SK-N-DZ (cell line): Measurements from ENCODE around the gene COBLL1.
"Not testable (repeated sequence)": the region's sequence is repeated elsewhere in the genome, so short reads cannot be mapped to it uniquely, and the experiment has no call there.

ENCODE experiments used
- DNase-seq: peaks from one replicate; pipeline ENCODE4 v3.0.0-alpha.2; 2015; ENCODE audit warnings: low spot score

The COBLL1 gene

DNA sequence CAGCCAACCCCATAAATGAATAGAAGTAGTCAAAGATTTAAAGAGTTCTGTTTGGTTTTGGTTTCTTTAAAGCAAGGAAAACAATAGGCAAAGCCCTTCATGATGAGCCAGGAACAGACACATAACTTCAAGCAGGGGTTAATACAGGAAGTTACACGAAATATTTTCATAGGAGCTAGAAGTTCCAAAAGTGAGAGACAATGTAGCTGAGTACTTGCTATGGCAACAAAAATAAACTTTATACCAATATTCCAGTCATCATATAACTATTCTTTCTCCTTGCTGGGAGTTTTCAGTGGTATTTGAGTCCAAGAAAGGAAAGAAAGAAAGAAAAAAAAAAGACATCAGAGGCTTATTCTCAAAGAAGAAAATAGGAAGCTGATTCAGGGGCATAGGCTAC, 56.2 kb downstream of the COBLL1 start:
- DNase-seq: no peak

DNA sequence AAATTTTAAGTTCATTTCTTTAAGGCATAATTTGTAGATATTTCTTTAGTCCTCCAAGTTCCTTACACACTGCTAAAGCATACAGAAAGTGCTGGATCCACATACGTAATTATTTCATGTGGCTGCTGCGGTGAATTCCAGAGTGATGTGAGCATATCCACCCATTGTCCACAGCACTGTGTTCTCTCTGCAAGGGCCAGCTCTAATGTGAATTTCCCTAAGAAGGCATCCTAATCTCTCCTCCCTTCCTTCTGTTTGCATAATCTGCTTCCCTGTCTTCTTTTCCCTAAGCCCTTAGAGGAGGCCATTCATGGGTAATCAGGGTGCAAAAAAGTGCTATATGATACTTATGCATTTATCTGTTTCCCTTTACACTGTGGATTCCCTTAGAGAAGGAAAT, 57.2 kb downstream of the COBLL1 start:
- DNase-seq: no peak

DNA sequence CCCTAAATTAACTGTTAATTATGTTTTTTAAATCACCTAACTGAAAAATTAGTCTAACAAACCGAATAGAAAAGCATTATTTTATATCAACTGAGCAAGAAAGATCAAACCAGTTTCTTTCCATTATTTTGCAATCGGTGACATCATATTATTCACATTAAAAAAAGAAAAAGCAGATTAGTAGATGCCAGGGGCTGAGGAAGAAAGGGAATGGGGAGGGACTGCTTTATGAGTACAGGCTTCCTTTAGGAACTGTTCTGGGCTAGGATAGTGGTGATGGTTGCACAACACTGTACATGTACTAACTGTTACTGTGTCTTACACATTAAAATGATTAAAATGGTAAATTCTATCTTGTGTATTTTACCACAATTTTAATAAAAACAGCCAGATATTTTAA, 59.3 kb downstream of the COBLL1 start:
- no peak for DNase-seq

DNA sequence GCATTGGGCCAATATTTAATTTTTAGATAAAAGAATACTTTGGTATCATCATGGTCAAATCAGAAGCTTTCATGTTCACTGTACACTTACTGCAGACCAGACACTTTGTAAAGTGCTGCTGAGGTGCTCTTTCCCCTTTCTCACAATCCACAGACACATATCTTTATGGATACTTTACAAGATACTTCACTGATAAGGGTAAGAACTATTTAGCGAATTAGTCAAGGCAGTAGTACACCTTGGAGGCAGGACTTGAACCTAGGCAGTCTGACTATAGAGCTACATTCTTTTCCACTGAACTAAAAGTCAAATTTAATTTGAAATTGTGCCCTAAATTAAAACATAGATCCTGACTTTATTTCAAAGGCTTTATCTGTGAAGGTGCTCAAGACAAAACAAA, 60.2 kb downstream of the COBLL1 start:
- no peak for DNase-seq

DNA sequence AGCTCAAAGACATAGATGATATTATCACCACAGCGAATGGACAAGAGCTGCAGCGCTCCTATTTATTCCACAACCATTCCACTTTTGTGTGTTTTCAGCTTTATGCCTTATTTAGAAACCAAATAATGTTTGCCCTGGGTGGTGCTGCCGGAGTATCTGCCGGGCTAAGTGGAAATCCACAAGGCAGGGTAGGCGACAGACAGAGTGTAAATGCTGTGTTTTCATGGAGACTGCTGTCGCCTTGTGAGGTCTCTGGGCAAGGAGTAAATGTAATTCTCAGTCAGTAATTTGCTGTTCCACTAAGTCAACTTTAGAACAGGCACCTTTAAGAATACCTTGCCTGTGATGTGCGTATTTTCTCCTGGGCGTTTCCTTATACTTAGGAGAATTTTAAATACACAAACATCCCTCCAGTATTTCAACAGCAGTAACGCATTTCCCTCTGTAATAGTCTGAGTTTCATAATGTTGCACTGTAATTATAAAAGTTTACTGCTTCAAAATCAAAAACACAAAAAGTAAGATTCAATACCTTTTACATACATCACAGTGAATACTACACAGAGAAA, 60.9 kb downstream of the COBLL1 start:
- DNase-seq: no peak

DNA sequence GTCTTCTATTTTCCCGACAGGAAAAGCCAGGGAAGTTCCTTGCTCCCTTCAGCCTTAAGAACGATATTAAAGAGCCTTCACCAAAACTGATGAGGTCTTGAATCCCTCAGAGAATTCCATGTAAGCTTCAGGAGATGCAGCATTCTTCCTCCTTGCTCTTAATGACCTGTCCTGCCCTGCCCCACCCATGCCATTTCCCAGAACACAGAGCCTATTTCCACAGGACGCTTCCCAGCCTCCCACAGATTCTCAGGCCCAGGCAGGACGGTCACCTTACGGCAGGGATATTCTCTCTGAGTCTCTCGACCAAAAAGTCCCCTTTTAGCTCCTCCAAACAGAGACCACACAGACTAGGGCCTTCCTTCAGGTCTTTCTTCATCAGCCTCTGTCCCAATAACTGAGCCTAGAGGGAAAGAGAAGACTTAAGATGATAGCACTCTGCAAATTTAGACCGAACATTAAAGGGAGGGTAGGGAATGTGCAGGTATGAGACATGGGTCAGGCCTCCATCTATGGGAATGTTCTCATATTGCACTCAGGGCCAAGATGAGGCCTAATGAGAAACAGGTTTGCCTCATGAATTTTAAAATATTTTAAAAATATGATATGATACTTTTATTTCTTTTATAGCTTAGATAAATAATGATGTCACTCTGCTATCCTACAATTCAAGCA, 62.1 kb downstream of the COBLL1 start:
- DNase-seq: no peak

DNA sequence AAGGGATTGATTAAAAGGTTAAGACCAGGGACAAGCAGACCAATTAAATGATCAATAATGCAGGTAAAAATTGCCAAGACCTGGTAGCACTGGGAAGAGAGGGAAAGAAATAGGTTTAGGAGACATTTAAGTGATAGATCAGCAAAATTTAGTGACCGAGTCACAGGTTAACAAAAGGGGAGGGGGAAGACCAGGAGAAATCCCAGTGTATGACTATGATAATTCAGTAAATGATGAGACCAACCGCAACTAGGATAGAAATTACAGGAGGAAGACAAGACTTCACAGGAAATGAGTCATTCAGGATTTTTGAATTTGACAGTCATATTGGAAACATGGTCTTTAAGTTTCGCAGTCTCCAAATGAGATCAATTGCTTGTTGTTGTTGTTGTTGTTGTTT, 62.9 kb downstream of the COBLL1 start:
- DNase-seq: no peak

DNA sequence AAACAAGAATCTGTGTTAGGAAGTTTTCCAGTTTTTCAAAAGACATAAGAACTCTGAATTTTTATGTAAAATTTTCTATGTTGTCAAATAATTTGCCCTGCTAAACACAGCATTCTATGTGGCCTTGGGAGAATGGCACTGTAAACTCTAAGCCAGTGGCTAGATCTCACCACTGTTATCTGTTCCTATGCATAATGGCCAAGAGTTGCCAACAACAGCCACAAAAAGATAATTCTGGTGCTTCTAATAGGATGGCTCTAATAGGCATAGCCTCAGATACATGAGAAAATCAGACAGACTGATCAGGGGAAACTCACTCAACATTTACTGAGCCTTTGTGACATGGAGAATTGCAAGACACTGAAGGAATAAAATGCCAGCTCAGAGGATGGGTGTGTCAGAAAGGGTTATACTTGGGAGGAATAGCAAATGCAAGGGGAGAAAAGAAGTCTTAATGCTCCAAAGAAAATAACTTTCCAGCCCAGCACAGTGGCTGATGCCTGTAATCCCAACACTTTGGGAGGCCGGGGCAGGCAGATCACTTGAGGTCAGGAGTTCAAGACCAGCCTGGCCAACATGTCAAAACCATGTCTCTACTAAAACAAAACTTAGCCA, 63.7 kb downstream of the COBLL1 start:
- no peak for DNase-seq

DNA sequence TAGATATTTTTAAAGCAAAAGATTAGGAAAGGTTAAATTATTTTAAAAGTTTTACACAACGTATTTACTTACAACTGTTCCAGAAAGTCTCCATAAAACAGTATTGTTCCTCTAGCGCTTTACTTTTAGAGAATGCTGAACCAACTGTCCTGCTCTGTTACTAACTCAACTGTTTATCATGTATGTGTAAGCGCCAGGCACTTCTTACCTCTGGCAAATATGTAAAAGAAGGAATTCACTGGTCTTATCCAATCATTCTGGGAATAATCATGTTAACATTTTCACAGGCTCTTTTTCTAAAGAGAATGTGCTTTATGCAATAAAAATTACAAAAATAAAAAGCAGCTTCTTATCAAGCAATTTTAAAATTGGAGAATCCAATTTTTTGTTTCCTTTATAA, 68.0 kb downstream of the COBLL1 start:
- DNase-seq: no peak

DNA sequence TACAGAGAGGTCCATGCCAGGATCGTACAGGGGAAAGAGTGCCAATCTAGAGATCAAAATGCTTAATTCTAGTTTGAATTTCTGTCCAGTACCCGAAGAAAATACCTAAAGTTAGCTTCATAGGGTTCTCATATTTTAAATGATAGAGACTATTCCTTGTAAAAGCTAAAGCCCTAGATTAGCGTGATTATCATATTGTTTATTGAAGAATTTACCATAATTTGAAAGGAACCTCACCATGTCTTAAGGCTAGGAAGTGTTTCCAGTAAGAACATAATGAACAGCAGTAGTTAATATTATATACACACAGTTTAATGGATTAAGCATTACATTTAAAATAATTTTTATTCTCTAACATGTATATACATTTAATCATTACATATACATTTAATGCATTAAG, 68.5 kb downstream of the COBLL1 start:
- no peak for DNase-seq

DNA sequence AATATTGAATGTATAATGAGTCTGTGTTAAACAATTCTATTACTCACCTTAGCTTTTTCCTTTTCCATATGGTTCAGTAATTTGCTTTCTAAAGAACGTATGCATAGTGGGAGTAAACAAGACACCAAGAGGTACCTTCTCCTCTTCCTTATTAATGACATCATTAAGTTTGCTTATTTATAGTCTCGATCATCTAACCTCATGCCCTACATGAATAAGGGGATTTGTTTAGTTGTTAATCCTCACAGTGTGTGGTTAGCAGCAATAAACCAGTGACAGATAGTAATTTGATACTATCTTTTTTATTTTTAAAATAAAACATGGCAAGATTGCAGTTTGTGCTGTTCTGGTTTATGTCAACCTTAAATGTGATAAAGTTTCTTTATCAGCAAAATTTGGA, 69.7 kb downstream of the COBLL1 start:
- DNase-seq: peak; percentile 4

DNA sequence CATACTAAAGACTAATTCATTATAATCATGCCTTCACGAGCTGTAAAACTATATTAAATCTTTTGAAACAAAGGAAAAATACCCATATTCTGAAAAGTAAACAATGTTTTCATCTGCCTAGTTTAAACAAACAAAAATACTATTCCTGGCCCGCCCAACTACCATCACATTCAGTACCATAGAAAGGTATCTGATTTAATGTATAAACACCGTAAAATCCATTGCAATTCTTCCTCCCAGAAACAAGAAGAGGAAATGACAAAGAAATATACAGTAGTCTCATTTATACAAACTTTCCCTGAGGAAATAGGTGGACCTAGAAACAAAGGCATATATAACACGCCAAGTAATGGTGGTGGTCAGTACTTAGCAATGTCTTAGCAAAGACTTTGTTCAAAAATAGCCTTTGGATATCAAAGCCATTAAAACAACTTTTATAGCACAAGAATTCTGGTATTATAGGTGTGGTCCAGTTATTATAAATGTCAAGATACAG, 71.2 kb downstream of the COBLL1 start:
- DNase-seq: no peak

DNA sequence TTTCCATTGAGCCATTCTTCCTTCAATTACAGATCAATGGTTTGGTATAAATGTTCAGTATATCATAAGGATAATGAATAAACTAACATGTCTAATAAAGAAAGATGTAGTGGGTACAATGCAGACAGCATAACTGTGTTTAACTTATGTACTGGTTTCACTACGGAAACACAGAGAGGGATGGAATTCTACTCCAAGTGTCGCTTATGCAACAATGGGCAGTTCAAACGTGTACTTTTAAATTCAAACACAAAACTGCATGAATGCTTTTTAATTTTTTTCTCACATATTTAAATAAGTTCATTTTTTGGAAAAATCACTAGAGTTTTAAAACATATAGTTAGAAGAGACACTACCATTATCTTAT, 74.7 kb downstream of the COBLL1 start:
- no peak for DNase-seq

DNA sequence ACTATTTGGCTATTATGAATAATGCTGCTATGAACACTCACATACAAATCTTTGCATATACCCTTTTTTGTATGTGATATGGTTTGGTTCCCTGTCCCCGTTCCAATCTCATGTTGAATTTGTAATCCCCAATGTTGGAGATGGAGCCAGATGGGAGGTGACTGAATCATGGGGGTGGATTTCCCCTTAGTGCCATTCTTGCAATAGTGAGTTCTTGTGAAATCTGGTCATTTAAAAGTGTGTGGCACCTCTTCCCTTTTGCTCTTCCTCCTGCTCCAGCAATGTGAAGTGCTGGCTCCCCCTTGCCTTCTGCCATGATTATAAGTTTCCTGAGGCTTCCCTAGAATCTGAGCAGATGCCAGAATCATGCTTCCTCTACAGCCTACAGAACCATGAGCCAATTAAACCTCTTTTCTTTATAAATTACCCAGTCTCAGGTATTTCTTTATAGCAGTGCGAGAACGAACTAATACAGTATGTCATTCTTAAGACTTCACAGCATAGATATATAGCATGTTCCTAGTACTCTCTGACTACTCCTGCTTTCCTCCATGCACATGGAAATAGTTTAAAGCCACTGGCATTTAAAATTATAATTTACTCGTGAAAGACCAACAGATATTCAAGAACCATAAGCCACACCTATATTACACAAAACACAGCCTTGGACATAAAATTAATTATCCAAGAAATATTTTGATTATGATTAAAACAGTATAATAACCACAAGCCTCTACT, 75.2 kb downstream of the COBLL1 start:
- DNase-seq: no peak

DNA sequence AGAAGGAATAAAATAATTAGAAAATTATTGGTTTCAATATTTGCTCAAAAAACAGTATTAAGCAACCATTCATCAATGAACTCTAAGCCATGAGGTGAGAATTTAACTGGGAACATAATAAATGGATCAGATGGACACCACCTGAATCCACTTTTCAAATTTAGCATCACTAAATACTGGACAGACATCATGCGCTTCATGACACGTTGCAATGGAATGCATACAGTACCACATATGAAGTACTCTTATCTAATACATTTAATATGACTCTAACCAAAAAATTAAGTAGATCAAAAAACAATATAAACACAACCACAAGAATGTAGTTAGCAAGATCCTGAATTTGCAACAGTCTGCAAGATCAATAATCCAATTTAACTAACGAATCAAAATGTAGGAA, 76.6 kb downstream of the COBLL1 start:
- DNase-seq: no peak

DNA sequence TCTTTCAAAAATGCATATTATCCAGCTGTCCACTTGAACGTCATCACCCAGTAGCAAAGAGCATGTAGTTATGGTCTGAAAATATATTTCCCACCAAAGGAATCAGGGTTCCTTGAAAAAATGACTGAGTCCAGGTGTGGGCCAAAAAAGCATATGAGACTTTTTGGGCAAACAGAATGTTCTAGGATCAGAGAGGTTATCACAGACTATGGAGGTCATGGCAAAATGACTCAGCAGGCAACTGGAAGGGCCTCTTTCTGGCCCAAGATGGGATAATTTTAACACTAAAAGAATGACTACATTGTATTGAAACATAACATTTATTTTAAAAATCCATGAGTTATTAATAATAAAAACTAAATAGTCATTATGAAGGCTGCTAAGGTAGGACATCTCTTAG, 77.1 kb downstream of the COBLL1 start:
- no peak for DNase-seq

DNA sequence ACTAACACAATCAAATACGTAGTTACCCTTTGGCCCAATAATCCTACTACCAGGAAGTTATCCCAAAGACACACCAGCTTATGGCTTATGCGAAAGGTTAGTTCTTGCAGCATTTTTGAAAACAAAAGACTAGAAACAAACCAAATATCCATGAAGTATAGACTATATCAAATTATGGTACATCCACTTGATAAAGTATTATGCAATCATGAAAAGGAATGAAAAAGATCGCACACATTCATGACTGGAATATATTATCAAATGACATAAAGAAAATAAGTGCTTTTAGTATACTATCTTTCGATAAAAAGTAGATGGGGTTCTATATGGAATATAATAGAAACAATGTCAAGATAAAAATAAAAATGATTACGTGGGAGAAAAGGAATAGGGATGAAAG, 78.2 kb downstream of the COBLL1 start:
- no peak for DNase-seq

DNA sequence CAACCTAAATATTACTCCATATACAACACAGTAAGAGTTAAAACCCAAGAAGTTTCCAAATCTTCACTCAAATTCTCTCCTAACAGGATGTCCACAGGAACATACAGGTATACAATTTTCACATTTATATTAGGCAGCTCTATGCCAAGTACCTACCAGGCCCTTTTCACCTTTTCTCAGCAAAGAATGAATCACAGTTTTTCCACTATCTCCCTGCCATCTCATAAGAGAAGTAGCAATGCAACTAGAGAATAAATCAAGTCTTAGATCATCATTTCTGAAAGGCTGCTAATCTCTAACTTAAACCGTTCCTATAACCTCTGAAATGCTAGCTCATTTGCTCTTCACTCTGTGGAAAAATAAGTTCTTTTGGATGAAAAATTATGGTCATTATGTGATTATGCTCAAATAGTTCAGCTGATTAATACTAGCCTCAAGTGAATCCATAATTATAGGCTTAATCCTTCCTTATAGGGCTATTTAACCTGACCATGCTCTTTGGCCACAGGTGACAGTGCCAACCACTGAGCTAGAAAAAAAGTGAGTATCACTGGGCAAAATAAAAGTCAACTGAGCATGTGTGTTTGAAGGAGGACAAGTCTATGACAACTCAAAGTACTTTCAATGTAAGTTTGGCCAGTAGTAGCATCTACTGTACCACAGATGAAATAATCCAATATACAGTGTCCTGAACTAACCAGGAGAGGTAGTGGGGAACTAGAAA, 79.7 kb downstream of the COBLL1 start:
- no peak for DNase-seq

DNA sequence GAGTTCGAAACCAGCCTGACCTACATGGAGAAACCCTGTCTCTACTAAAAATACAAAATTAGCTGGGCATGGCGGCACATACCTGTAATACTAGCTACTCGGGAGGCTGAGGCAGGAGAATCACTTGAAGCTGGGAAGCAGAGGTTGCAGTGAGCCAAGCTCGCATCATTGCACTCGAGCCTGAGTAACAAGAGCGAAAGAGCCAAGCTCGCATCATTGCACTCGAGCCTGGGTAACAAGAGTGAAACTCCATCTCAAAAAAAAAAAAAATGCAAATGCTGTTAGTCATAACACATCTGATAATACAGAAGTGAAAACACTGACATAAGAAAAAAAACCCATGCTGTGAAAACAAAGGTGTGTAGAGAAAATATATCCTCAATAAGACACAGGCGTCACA, 80.4 kb downstream of the COBLL1 start:
- not testable (repeated sequence) for DNase-seq

DNA sequence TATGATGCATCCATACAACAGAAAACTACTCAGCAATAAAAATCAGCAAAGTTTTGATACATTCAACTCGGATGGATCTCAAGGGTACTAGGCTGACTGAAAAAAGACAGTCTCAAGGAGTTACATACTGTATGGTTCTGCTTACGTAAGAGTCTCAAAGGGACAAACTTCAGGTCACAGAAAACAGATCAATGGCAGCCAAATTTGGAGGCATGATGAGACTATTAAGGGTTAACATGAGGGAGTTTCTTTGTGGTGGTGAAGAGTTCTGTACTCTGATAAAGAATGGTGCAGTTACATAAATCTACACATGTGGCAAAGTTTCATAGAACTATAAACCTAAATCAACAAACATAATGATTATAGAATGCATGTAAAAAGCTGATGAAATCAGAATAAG, 81.4 kb downstream of the COBLL1 start:
- DNase-seq: no peak

DNA sequence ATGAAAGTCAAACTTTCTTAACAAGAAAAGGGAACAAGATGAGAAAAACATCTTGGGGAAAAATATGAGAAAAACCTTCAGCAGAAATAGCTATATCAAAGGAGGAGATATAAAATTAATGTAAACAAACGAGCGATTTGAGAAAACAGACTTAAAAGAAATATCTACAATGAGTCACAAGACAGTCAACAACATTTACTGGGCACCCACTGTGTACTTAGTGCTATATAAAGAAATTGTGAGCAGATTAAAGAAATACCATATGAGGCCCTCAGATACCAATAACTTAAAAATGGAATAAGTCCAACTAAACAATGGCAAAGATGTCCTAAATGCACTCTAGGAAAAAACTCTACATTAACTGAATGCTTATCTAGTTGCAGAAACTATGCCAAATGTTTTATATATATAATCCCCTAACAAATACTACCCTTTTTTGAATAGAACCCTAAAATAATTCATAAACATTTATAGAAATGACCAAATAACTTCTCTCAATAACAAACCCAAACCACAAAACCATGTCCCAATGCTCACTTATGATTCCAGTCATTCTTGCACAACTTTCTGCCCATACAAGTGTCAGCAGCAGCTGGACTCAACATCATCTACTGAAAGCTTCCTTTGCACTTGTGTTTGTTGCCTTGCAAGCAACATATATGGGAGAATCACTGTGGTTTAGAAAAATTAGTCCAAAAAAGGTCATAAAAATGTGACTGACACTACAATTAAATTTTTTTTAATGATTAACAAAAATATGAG, 83.5 kb downstream of the COBLL1 start:
- no peak for DNase-seq
